PC-9 (cell line): ENCODE data around the gene SYCE3. TPM values are rescaled to one million over a fixed set of nuclear protein-coding genes. Genes with fewer than 3 reads are reported as not detected.
A peak's percentile ranks its signal among the peaks of the same experiment; 100 is the strongest.

Experiments used
- BruUV-seq: library from RNA; stranded (reverse); fragments of 400-500 nt; replicated peaks from 2 replicates; lab custom pipeline; 2021; lab: Mats Ljungman, UMichigan
- CTCF ChIA-PET: fragments of 300-600 bp; sonication (Branson Sonifier 250); formaldehyde crosslinking; loops from one replicate; lab custom pipeline; 2022; ENCODE audit warnings: antibody characterized with exemption; lab: Charles Lee
- POLR2A ChIA-PET: fragments of 300-600 bp; sonication (Branson Sonifier 250); formaldehyde crosslinking; loops from one replicate; lab custom pipeline; 2022; ENCODE audit warnings: antibody characterized with exemption; ENCODE audit not compliant: unreplicated experiment; lab: Charles Lee
- DNase-seq, 2 experiments: peaks; one replicate each; pipeline versions ENCODE4 v3.0.0 to v3.0.0-alpha.2; 2015 to 2022; ENCODE audit warnings: mixed read lengths in 1 of 2
- H2AFZ ChIP-seq: fragments of 200-600 bp; sonication (generic); 2 replicates; pipeline ENCODE4 v1.8.1; 2017; ENCODE audit warnings: antibody characterized with exemption
- H3F3A ChIP-seq: fragments of 200-600 bp; sonication (generic); 2 replicates; pipeline ENCODE4 v1.8.1; 2017; ENCODE audit warnings: antibody characterized with exemption, mild to moderate bottlenecking, low read depth; ENCODE audit not compliant: insufficient read depth
- H3K27ac ChIP-seq: fragments of 200-600 bp; sonication (generic); 2 replicates; pipeline ENCODE4 v1.6.1; 2016; ENCODE audit warnings: mixed run types
- H3K27me3 ChIP-seq: fragments of 200-600 bp; sonication (generic); 2 replicates; pipeline ENCODE4 v1.6.1; 2016; ENCODE audit warnings: low read depth, mixed run types; ENCODE audit not compliant: insufficient read depth
- H3K36me3 ChIP-seq: fragments of 200-600 bp; sonication (generic); 2 replicates; pipeline ENCODE4 v1.6.1; 2016; ENCODE audit warnings: low read depth, mixed run types
- H3K4me1 ChIP-seq: fragments of 200-600 bp; sonication (generic); replicated peaks from 2 replicates; pipeline ENCODE4 v1.6.1; 2016; ENCODE audit warnings: mixed run types; ENCODE audit not compliant: insufficient read depth
- H3K4me2 ChIP-seq: fragments of 200-600 bp; sonication (generic); 2 replicates; pipeline ENCODE4 v1.6.1; 2017; ENCODE audit warnings: mixed run types
- H3K4me3 ChIP-seq: fragments of 200-600 bp; sonication (generic); 2 replicates; pipeline ENCODE4 v1.6.1; 2016; ENCODE audit warnings: mixed run types
- H3K79me2 ChIP-seq: fragments of 200-600 bp; sonication (generic); 2 replicates; pipeline ENCODE4 v1.6.1; 2017; ENCODE audit warnings: low read depth, mixed run types
- H3K9me2 ChIP-seq: fragments of 200-600 bp; sonication (generic); 2 replicates; pipeline ENCODE4 v1.8.1; 2017; ENCODE audit warnings: mild to moderate bottlenecking; ENCODE audit not compliant: insufficient read depth
- H3K9me3 ChIP-seq: fragments of 200-600 bp; sonication (generic); 2 replicates; pipeline ENCODE4 v1.8.1; 2016; ENCODE audit warnings: low read depth; ENCODE audit not compliant: insufficient read depth
- H4K20me1 ChIP-seq: fragments of 200-600 bp; sonication (generic); 2 replicates; pipeline ENCODE4 v1.8.1; 2017; ENCODE audit not compliant: insufficient read depth
- EZH2 ChIP-seq: fragments of 200-600 bp; sonication (generic); IDR thresholded peaks from 2 replicates; pipeline ENCODE4 v1.8.0; 2017; ENCODE audit warnings: antibody characterized with exemption, low read depth
- intact Hi-C: fragments of 100-400 bp; cut with micrococcal nuclease; formaldehyde crosslinking; loops from one replicate; pipeline ENCODE4 v1.10.0; 2022; ENCODE audit not compliant: unreplicated experiment
- total RNA-seq: library from RNA; stranded (reverse); gene quantifications from 2 replicates; pipeline ENCODE4 v1.2.3, GENCODE V29; 2021
- TF ChIP-seq, protein P1 (sequence below): fragments of 200-600 bp; sonication (generic); conservative IDR thresholded peaks from 2 replicates; pipeline ENCODE4 v1.6.1; 2017; ENCODE audit warnings: mixed run types, antibody characterized with exemption, mild to moderate bottlenecking, moderate library complexity

The SYCE3 gene
- total RNA-seq, 1 experiment from 2014 or later, result not detected

DNA sequence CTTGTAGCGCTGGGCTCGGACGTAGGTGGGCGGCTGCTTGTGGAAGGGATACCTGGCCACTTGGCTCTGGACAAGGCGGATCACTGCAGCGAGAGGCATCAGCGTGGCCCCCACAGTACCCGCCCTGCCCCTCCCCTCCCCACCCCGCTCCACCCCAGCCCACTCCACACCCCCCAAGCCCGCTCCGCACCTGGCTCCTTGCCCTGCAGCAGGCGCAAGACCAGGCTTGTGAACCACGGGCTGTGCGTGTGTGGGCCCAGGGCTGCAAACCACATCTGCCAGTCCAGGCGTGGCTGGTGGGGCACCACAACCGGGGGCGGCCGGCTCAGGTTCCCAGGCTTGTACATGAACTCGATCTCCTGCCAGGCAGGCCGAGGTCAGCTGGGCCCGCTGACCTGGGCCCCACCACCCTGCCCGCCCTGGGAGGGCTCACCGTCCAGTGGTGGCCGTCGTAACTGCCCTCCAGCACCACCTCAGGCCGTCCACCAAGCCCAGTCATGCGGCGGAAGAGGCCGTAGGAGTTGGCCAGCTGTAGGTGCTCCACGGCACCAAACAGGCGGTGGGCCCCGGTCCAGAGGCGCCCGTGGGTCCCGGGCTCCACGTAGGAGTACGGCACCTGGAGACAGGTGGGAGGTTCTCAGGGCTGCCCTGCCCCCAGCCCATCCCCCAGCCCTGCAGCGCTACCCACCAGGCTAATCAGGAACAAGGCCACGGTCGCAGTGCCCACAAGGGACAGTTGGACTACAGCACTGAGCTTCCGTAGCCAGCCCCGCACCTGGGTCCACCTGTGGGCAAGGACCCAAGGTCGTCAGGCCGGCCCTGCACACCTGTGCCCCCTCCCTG lies 58.1 kb downstream of the SYCE3 start:
- Histone ChIP-seq H3K4me3 (no peak overlapping the region), H3K4me2 (no peak overlapping the region), H3K79me2 (peaks cover 19% of the 10 kb centered on the region), H3K9me2 (no peaks in the 10 kb centered on the region), H3K27ac (no peak overlapping the region), H3K36me3 (0 out of 2 replicates have a peak, but pooled peaks cover 5% of the 10 kb centered on the region), H3K9me3 (no peaks in the 10 kb centered on the region), H4K20me1 (peaks cover 3% of the 10 kb centered on the region; the same call in 1 of the 2 replicates), H2AFZ (no peak overlapping the region), H3K4me1 (peaks cover 17% of the 10 kb centered on the region), H3K27me3 (no peaks in the 10 kb centered on the region), H3F3A (peaks cover 22% of the 10 kb centered on the region; the same call in 1 of the 2 replicates)
- TF ChIP-seq, protein P1, sequence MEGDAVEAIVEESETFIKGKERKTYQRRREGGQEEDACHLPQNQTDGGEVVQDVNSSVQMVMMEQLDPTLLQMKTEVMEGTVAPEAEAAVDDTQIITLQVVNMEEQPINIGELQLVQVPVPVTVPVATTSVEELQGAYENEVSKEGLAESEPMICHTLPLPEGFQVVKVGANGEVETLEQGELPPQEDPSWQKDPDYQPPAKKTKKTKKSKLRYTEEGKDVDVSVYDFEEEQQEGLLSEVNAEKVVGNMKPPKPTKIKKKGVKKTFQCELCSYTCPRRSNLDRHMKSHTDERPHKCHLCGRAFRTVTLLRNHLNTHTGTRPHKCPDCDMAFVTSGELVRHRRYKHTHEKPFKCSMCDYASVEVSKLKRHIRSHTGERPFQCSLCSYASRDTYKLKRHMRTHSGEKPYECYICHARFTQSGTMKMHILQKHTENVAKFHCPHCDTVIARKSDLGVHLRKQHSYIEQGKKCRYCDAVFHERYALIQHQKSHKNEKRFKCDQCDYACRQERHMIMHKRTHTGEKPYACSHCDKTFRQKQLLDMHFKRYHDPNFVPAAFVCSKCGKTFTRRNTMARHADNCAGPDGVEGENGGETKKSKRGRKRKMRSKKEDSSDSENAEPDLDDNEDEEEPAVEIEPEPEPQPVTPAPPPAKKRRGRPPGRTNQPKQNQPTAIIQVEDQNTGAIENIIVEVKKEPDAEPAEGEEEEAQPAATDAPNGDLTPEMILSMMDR, result no peak
- ChIA-PET POLR2A (no interaction called here), CTCF (interaction anchor here (0.5 kb wide), 1 partner anchor 53 kb away, joined by 16 read pairs; no protein-coding TSS in a partner anchor)
- intact Hi-C loops, result loop anchor here (5.0 kb wide), 2 partner anchors 78 to 162 kb away; partner anchors contain the start of genes CHKB and PPP6R2
- no peak for DNase-seq
- no TSS peak for BruUV-seq

DNA sequence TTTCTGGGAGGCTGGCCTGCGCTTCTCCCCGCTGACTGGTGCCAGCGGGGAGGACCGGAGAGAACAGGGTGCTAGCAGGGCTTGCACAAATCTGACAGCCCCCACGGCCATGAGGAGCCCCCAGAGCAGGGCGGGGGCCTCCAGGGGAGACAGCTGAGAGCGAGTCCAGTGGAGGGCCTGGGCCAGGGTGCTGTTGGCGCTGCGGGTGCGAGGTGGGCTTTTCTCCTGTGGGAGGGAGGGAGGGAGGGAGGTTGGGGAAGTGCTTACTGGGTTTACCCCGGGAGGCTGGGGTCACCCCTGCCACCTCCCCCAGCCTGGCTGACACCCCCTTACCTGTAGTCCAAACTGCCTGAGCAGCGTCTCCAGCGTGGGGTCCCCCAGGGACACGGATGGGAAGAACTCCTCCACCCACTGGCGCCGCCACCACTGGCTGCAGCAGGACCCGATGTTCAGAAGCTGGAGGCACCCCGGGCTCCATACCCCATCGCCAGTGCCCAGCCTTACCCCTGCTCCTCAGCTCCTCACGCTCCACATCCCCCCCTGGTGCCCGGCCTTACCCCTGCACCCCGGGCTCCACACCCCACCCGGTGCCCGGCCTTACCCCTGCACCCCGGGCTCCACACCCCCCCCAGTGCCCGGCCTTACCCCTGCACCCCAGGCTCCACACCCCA lies 59.1 kb downstream of the SYCE3 start:
- CTCF ChIA-PET, result interaction anchor here (0.5 to 0.6 kb wide), 3 partner anchors 29 to 123 kb away, joined by 3 to 16 read pairs (median 3); no protein-coding TSS in a partner anchor
- H3K27ac ChIP-seq, result no peak overlapping the region
- no peaks in the 10 kb centered on the region for H3K9me3 ChIP-seq
- H4K20me1 ChIP-seq, result 0 out of 2 replicates have a peak, but pooled peaks cover 3% of the 10 kb centered on the region
- no peaks in the 10 kb centered on the region for H3K9me2 ChIP-seq
- H2AFZ ChIP-seq, result no peak overlapping the region
- H3K4me2 ChIP-seq, result no peak overlapping the region
- peaks cover 9% of the 10 kb centered on the region for H3K4me1 ChIP-seq
- peaks cover 10% of the 10 kb centered on the region for H3K79me2 ChIP-seq
- no peak overlapping the region for H3K4me3 ChIP-seq
- BruUV-seq, result no TSS peak
- DNase-seq, result no peak
- no peaks in the 10 kb centered on the region for H3K27me3 ChIP-seq
- 0 out of 2 replicates have a peak, but pooled peaks cover 5% of the 10 kb centered on the region for H3K36me3 ChIP-seq
- POLR2A ChIA-PET, result interaction anchor here (0.6 kb wide), 1 partner anchor 498 kb away, joined by 10 read pairs; no protein-coding TSS in a partner anchor
- intact Hi-C loops, result no loop called here
- peaks cover 30% of the 10 kb centered on the region for H3F3A ChIP-seq
- TF ChIP-seq, protein P1, result peak; percentile 32; the same call in 1 of the 2 replicates
- TF ChIP-seq EZH2, result no peak
